22Rv1 (cell line): ENCODE measurements around the gene ALKBH5.

ENCODE experiments used
- H3K27ac ChIP-seq: fragments of 450-650 bp; 2 replicates; pipeline ENCODE4 v1.5.1; 2017
- ZFX ChIP-seq: fragments of 450-650 bp; IDR thresholded peaks from 2 replicates; pipeline ENCODE4 v1.6.1; 2017; ENCODE audit warnings: antibody characterized with exemption, borderline replicate concordance
- TF ChIP-seq, protein P1 (sequence below): fragments of 450-650 bp; IDR thresholded peaks from 2 replicates; pipeline ENCODE4 v1.5.1; 2017; ENCODE audit warnings: mild to moderate bottlenecking

Gene ALKBH5

DNA sequence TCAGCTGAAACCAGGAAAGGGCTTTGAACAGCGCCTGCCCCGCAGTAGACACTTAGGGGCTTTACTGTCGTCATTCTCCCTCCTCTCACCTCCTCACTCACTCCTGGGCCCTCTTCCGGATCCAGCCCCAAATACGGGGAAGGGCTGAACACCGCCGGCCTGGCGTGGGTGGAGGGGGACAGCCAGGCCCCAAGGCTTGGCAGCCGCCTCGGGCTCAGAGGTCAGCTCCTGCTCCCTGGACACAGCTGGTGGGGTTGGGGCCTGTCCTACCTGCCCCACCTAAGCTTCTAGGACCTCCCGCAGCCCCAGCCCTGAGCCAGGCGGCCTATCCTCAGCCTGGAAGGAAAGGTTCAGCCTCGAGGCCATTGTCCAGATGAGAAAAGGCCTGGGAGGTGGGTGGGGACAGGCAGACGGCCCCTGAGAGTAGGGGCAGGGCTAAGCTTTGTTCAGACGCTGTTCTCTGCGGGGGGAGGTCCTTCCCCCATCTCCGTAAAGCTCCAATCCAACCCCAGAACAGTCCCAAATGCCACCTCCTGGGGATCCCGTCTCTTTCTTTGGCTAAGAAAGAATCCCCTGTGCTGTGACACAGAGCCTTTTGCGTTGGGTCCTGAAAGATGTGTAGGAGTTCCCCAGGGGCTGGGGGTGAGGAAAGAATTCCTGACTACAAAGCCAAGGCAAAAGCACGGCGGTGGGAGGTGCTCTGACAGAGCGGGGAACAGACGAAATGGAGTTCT lies 40.9 kb downstream of the ALKBH5 start:
- TF ChIP-seq ZFX = no peak
- TF ChIP-seq, protein P1, sequence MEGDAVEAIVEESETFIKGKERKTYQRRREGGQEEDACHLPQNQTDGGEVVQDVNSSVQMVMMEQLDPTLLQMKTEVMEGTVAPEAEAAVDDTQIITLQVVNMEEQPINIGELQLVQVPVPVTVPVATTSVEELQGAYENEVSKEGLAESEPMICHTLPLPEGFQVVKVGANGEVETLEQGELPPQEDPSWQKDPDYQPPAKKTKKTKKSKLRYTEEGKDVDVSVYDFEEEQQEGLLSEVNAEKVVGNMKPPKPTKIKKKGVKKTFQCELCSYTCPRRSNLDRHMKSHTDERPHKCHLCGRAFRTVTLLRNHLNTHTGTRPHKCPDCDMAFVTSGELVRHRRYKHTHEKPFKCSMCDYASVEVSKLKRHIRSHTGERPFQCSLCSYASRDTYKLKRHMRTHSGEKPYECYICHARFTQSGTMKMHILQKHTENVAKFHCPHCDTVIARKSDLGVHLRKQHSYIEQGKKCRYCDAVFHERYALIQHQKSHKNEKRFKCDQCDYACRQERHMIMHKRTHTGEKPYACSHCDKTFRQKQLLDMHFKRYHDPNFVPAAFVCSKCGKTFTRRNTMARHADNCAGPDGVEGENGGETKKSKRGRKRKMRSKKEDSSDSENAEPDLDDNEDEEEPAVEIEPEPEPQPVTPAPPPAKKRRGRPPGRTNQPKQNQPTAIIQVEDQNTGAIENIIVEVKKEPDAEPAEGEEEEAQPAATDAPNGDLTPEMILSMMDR = no peak
- H3K27ac ChIP-seq = no peak overlapping the region

DNA sequence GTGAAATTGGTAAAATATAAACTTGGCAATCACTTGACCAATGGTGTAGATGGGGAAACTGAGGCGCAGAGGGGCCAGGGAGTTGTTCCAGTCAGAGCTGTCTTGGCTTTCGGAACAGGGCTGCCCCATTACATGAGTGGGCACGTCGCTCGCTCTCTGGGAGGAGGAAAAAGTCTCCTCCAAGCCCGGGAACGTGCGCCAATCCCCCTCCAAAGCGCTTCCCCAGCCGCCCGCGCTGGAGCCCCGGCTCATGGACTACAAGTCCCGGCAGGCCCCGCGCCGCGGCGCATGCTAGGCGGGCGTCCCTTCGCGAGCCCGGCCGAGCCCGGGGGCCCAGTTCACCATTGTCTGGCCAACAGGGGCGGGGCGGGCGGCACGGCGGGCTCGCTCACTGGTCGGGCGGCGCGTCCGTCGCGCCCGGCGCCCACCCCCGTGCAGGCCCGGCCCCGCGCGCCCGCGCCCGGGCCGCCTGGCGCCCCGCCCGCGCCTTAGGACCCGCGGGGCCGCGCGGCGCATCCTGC lies 41.6 kb downstream of the ALKBH5 start, which contains the start of gene LLGL1:
Gene LLGL1, plus strand, starts transcription at position 515 of the 521 bp plus-strand sequence. CDS start 48 bp downstream, outside the sequence.
- TF ChIP-seq, protein P1 = no peak
- no peak for TF ChIP-seq ZFX
- no peak within 1 kb of the TSS for H3K27ac ChIP-seq

GRCh38 chr17:18225642-18226283 lies 42.1 kb downstream of the ALKBH5 start:
- H3K27ac ChIP-seq = no peak overlapping the region
- no peak for TF ChIP-seq ZFX
- TF ChIP-seq, protein P1 = no peak

DNA sequence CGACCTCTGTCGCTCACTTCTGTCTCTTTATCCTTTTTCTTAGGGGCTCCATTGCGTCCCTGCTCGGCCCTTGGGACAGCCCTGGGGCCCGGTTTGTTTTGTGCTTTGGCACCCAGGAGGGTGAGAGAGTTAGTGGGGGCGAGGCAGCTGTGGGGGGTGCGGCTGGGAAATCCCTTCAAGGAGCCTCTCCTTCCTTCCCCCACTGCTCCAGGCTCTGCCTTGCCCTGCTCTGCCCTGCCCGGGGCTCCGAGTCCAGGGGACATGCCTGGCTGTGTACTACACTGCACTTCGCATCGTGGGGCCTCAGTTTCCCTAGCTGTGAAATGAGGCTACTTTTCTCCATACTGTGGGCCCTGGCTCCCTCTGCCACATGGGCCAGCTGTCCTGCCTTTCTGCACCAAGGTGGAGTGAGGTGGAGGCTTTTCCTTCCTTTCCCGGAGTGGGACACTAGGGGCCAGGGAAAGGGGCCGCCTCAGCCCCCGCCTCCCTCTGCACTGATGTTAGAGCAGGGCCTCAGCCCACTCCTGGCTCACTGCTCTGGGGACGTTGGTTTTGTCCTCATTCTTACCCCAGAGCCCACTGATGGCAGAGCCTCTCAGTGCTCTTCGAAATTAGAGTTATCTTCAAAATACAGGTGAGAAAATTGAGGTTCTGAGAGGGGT lies 42.8 kb downstream of the ALKBH5 start:
- no peak overlapping the region for H3K27ac ChIP-seq
- TF ChIP-seq, protein P1 = no peak
- TF ChIP-seq ZFX = no peak

GRCh38 chr17:18227635-18228034 lies 44.0 kb downstream of the ALKBH5 start:
- no peak for TF ChIP-seq ZFX
- TF ChIP-seq, protein P1 = no peak
- H3K27ac ChIP-seq = no peak overlapping the region

DNA sequence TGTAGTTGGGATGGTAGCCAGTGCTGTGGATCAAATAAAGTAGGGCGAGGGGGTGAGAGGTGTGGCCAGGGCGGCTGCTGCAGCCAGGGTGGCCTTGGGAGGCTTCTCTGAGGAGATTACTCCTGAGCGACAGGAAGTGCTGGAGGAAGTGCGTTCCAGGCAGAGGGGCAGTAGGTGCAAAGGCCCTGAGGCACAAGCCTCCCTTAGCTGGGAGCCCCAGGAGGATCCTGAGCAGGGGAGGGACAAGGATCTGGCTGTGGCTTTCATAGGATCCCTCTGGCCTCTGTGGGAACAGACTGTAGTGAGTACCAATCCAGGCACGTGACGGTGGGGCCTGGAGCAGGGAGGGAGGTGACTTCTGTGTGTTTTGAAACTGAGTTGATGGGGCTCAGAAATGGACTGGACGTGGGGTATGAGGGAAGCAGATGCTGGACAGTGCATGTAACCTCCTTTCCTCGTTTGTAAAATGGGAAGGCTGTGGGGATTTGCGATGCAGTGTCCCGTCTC lies 44.6 kb downstream of the ALKBH5 start:
- no peak overlapping the region for H3K27ac ChIP-seq
- no peak for TF ChIP-seq ZFX
- TF ChIP-seq, protein P1 = no peak
